ENCODE data around the gene BMS1.
A peak's percentile ranks its signal among the peaks of the same experiment; 100 is the strongest.
"Not testable (repeated sequence)": the region's sequence is repeated elsewhere in the genome, so short reads cannot be mapped to it uniquely, and the experiment has no call there.

The BMS1 gene

DNA sequence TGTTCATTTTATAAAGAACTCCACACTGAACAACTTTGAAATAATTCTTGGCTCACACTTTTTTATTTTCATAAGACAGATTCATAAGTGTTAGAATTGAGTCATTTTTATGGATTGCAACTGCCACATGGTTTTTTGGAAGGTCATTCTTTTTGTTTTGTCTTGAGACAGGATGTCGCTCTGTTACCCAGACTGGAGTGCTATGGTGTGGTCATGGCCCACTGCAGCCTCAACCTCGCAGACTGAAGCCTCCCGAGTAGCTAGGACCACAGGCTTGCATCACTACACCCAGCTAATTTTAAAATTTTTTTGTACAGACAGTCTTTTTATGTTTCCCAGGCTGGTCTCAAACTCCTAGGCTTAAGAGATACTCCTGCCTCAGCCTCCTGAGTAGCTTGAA lies 20.3 kb downstream of the BMS1 start:
- no peaks in the 10 kb centered on the region for H3K9me3 Mint-ChIP-seq
- H3K27me3 Mint-ChIP-seq, result no peaks in the 10 kb centered on the region
- peaks cover 24% of the 10 kb centered on the region for H3K4me1 Mint-ChIP-seq
- DNase-seq (ENCODE audit: low spot score in 2 of 2) (no peak), ATAC-seq (replicated peaks; ENCODE audit: extremely low read depth, poor library complexity, severe bottlenecking) (no peak)
- H3K4me3 Mint-ChIP-seq, result no peak overlapping the region
- H3K27ac Mint-ChIP-seq (ENCODE audit: low read depth), result no peak overlapping the region
- peaks cover 65% of the 10 kb centered on the region for H3K36me3 Mint-ChIP-seq (ENCODE audit: insufficient read depth)

DNA sequence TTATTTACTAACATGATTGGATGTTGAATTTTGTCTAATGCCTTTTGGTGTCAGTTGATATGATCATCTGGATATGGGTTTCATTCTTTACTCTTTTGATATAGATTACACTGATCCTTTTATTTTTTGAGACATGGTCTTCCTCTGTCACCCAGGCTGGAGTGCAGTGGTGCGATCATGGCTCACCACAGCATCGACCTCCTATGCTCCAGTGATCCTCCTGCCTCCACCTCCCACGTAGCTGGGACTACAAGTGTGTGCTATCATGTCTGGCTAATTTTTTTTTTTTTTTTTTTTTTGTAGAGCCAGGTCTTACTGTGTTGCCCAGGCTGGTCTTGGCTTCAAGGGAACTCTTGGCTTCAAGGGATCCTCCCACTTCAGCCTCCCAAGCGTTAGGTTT lies 27.1 kb downstream of the BMS1 start:
- Mint-ChIP-seq H3K36me3 (ENCODE audit: insufficient read depth) (peaks cover 43% of the 10 kb centered on the region), H3K27ac (ENCODE audit: low read depth) (peak overlapping the region; percentile 32), H3K4me1 (peaks cover 21% of the 10 kb centered on the region), H3K4me3 (no peak overlapping the region), H3K27me3 (no peaks in the 10 kb centered on the region), H3K9me3 (peaks cover 9% of the 10 kb centered on the region)
- ATAC-seq (replicated peaks; ENCODE audit: extremely low read depth, poor library complexity, severe bottlenecking) (no peak), DNase-seq (ENCODE audit: low spot score in 2 of 2) (no peak)

DNA sequence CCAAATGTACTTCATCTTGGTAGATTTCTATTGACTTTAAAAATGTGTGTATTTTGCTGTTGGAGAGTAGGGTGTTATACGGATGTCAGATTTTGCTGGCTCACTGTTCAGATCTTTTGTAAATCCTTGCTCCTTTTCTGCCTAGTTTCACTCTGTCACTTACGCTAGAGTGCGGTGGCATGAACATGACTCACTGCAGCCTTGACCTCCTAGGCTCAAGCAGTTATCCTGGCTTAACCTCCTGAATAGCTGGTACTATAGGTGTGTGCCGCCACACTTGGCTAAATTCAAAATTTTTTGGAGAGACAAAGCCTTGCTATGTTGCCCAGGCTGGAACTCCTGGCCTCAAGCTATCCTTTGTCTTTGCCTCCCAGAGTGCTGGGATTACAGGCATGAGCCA lies 29.4 kb downstream of the BMS1 start:
- Mint-ChIP-seq H3K4me1 (peaks cover 25% of the 10 kb centered on the region), H3K27me3 (no peaks in the 10 kb centered on the region), H3K9me3 (peaks cover 11% of the 10 kb centered on the region), H3K27ac (ENCODE audit: low read depth) (no peak overlapping the region), H3K36me3 (ENCODE audit: insufficient read depth) (peaks cover 50% of the 10 kb centered on the region), H3K4me3 (no peak overlapping the region)
- no peak for ATAC-seq (replicated peaks; ENCODE audit: extremely low read depth, poor library complexity, severe bottlenecking)
- no peak for DNase-seq (ENCODE audit: low spot score in 2 of 2)

DNA sequence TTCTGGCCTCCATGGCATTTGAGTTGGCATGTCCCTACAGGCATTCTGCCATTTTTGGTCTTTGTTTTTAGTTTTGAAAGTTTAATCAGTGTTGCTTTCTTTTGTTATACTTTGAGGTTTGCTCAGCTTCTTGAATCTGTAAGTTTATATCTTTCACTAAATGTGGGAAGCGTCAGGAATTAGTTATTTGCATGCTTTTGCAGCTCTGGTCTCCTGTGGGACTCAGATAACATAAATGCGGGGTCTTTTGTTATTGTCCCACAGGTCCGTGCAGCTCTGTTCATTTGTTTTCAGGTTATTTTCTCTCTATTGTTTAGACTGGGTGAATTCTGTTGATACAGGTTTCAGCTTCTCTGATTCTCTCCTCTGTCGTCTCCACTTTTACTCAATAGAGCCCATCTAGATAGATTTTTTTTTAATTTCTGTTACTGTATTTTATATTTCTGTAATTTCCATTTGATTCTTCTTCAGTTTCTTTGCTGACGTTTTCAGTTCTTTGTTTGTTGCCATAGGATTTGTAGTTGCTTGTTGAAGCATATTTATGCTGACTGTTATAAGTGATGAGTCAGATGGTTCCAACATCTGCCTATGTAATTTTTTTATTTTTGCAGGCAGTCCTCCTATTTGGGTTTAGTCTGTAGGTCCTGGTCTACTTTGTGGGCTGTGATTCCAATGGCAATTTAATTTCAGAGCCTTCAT lies 31.5 kb downstream of the BMS1 start:
- H3K27me3 Mint-ChIP-seq; ATAC-seq (replicated peaks; ENCODE audit: extremely low read depth, poor library complexity, severe bottlenecking); H3K4me3 Mint-ChIP-seq; DNase-seq (ENCODE audit: low spot score in 2 of 2); H3K27ac Mint-ChIP-seq (ENCODE audit: low read depth): not testable (repeated sequence)
- peaks cover 25% of the 10 kb centered on the region for H3K4me1 Mint-ChIP-seq
- H3K36me3 Mint-ChIP-seq (ENCODE audit: insufficient read depth), result peaks cover 56% of the 10 kb centered on the region
- peaks cover 11% of the 10 kb centered on the region for H3K9me3 Mint-ChIP-seq

DNA sequence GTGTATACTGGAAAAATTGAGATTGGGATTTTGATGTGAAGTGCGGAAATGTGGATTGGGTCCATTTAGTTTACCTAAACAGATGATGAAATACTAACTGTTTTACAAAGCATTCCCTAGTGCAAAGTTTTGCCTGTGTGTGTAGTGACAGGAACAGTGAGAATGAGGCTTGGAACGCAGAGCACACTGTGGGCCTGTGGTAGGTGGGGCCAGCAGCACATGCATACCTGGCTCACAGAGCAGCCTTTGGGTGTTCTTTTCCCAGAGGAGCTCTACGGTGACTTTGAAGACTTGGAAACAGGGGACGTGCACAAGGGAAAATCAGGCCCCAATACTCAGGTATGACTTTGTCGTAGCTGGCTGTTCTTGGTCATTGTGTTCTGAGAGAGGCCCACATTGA lies 33.7 kb downstream of the BMS1 start:
- DNase-seq (ENCODE audit: low spot score in 2 of 2); ATAC-seq (replicated peaks; ENCODE audit: extremely low read depth, poor library complexity, severe bottlenecking); H3K4me3 Mint-ChIP-seq; H3K27me3 Mint-ChIP-seq: not testable (repeated sequence)
- Mint-ChIP-seq H3K4me1 (peaks cover 25% of the 10 kb centered on the region), H3K36me3 (ENCODE audit: insufficient read depth) (peaks cover 60% of the 10 kb centered on the region), H3K9me3 (peaks cover 11% of the 10 kb centered on the region), H3K27ac (ENCODE audit: low read depth) (peak overlapping the region; percentile 25)

DNA sequence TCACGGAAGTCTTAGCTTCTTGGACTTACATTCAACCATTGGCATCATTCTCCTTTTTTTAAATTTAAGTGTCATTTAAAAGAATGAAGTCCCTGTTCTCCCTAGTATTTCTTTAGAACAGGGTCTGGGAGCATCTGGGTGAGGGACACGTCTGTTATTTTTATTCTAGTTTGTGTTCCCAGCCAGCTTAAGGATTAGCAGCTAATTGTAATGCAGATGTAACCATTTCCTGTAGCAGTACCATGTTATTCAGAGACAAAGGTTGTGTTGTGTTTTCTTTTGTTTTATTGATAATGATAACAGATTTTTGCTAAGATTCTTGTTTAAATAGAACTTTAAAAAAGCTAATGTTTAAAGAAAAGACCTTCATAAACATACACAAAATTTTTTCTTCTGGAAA lies 34.3 kb downstream of the BMS1 start:
- Mint-ChIP-seq H3K9me3 (peaks cover 11% of the 10 kb centered on the region), H3K36me3 (ENCODE audit: insufficient read depth) (peaks cover 61% of the 10 kb centered on the region), H3K27ac (ENCODE audit: low read depth) (no peak overlapping the region), H3K4me3 (no peak overlapping the region), H3K4me1 (peaks cover 24% of the 10 kb centered on the region), H3K27me3 (no peaks in the 10 kb centered on the region)
- ATAC-seq (replicated peaks; ENCODE audit: extremely low read depth, poor library complexity, severe bottlenecking) (no peak), DNase-seq (ENCODE audit: low spot score in 2 of 2) (no peak)

DNA sequence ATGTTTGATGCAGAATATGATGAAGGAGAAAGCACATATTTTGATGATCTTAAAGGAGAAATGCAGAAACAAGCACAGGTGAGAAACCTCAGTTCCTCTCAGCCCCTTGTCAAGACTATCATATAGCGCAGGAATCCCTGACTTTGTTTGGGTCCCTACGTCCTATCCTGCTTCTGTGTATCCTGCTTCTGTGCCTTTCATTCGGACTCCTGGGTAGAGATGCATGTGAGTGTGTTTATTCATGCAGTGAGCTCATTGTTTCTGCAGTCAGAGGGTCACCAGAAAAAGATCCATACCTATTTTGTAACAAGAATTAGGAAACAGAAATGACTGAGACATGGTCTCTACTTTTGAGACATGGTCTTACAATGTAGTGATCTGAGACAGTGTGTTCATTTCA lies 34.8 kb downstream of the BMS1 start:
- not testable (repeated sequence) for H3K4me3 Mint-ChIP-seq; H3K27me3 Mint-ChIP-seq; H3K27ac Mint-ChIP-seq (ENCODE audit: low read depth); DNase-seq (ENCODE audit: low spot score in 2 of 2); ATAC-seq (replicated peaks; ENCODE audit: extremely low read depth, poor library complexity, severe bottlenecking)
- H3K9me3 Mint-ChIP-seq, result peaks cover 11% of the 10 kb centered on the region
- peaks cover 62% of the 10 kb centered on the region for H3K36me3 Mint-ChIP-seq (ENCODE audit: insufficient read depth)
- peaks cover 19% of the 10 kb centered on the region for H3K4me1 Mint-ChIP-seq

DNA sequence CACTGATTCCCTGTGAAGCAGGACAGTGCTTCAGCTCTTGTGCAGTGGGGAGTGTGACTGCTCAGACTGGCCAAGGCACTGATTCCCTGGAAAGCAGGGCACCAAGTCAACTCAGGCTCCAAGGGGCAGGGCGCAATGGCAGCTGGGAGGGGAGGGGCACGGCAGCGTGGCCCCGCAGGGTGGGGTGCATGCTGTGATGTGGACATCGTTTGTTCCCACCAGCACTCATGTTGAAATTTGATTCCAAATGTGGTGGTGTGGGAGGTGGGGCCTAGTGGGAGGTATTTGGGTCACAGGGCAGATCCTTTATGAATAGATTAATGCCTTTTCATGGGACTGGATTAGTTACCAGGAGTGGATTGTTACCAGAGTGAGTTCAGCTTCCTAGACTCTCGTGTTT lies 44.2 kb downstream of the BMS1 start:
- not testable (repeated sequence) for H3K4me1 Mint-ChIP-seq; H3K4me3 Mint-ChIP-seq; DNase-seq (ENCODE audit: low spot score in 2 of 2); ATAC-seq (replicated peaks; ENCODE audit: extremely low read depth, poor library complexity, severe bottlenecking); H3K9me3 Mint-ChIP-seq; H3K27me3 Mint-ChIP-seq; H3K27ac Mint-ChIP-seq (ENCODE audit: low read depth)
- H3K36me3 Mint-ChIP-seq (ENCODE audit: insufficient read depth), result peaks cover 66% of the 10 kb centered on the region

DNA sequence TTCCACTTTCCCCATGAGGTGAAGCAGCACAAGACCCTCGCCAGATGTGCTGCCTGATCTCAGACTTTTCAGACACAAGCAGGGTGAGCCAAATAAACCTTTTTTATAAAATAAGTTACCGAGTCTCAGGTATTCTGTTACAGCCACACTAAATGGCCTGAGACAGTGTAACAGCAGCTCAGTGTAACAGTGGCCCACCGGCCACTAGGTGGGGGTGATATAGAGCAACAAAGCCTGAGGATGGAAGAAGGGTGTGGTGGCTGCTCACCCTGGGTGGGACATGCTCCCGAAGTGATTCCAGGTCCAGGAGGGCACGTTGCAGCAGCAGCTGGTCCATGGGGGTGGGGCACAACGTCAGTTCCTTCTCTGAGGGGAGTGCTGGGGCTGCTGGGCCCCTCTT lies 44.6 kb downstream of the BMS1 start:
- Mint-ChIP-seq H3K4me1 (peaks cover 9% of the 10 kb centered on the region), H3K36me3 (ENCODE audit: insufficient read depth) (peaks cover 66% of the 10 kb centered on the region), H3K4me3 (no peak overlapping the region), H3K27me3 (no peaks in the 10 kb centered on the region), H3K27ac (ENCODE audit: low read depth) (no peak overlapping the region), H3K9me3 (no peaks in the 10 kb centered on the region)
- DNase-seq (ENCODE audit: low spot score in 2 of 2), result no peak
- no peak for ATAC-seq (replicated peaks; ENCODE audit: extremely low read depth, poor library complexity, severe bottlenecking)

DNA sequence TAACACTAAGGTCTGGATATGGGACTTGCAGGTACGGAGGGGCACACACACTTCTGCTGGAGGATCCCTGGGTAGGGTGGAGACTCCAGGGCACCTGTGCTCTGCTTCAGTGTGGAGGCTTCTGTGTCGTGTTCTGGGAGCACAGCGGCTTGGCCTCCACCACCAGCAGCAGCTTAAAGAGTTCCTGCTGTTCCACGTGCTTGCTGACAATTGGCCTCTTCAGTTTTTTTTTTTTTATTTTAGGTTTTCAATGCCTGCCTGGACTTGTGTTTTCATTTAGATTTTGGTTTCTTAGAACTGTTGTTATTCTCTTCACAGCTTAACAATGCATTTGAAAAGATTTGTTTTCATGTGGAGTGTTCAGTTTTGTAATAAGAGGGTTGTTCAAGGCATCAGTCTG lies 45.8 kb downstream of the BMS1 start:
- not testable (repeated sequence) for H3K9me3 Mint-ChIP-seq; ATAC-seq (replicated peaks; ENCODE audit: extremely low read depth, poor library complexity, severe bottlenecking); H3K27ac Mint-ChIP-seq (ENCODE audit: low read depth); H3K27me3 Mint-ChIP-seq; H3K4me1 Mint-ChIP-seq; DNase-seq (ENCODE audit: low spot score in 2 of 2); H3K4me3 Mint-ChIP-seq
- H3K36me3 Mint-ChIP-seq (ENCODE audit: insufficient read depth), result peaks cover 57% of the 10 kb centered on the region

DNA sequence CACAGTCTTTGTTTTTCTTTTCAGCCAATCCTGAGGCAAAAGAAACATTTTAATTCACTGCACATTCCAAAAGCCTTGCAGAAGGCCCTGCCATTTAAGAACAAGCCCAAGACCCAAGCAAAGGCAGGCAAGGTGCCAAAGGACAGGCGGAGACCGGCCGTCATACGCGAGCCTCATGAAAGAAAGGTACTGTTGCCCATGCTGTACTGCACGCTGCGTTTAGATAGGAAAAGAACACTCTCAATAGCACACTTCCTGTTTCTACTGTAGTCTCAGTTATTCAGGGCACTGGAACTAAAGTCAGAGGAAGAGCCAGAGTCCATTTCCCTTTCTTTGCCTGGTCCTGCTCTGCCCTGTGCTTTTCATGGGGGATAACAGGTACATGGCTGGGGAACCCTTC lies 47.6 kb downstream of the BMS1 start:
- Mint-ChIP-seq H3K4me3 (no peak overlapping the region), H3K27me3 (no peaks in the 10 kb centered on the region), H3K9me3 (no peaks in the 10 kb centered on the region), H3K27ac (ENCODE audit: low read depth) (no peak overlapping the region), H3K4me1 (peaks cover 9% of the 10 kb centered on the region), H3K36me3 (ENCODE audit: insufficient read depth) (peaks cover 41% of the 10 kb centered on the region)
- ATAC-seq (replicated peaks; ENCODE audit: extremely low read depth, poor library complexity, severe bottlenecking) (no peak), DNase-seq (ENCODE audit: low spot score in 2 of 2) (no peak)

DNA sequence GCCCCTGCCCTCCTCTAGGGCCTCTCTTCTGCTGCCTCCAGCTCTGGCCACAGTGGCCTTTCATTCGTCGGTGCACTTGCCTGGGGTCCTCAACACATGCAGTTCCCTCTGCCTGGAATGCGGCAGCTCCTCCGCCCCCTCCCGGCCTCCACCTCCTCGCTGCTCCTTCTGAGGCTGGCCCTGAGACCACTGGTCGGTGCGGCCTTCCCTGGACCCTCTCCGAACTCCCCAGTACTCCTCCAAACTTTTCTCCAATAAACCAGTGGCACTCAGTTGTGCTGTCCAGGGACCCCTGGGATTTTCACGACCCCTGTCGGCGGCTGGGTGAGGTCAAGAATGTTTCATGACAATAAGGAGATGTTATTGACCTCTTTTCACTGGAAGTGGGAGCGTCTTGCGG lies 53.5 kb downstream of the BMS1 start:
- H3K36me3 Mint-ChIP-seq (ENCODE audit: insufficient read depth), result peaks cover 12% of the 10 kb centered on the region
- no peak for ATAC-seq (replicated peaks; ENCODE audit: extremely low read depth, poor library complexity, severe bottlenecking)
- H3K27me3 Mint-ChIP-seq, result peaks cover 34% of the 10 kb centered on the region

DNA sequence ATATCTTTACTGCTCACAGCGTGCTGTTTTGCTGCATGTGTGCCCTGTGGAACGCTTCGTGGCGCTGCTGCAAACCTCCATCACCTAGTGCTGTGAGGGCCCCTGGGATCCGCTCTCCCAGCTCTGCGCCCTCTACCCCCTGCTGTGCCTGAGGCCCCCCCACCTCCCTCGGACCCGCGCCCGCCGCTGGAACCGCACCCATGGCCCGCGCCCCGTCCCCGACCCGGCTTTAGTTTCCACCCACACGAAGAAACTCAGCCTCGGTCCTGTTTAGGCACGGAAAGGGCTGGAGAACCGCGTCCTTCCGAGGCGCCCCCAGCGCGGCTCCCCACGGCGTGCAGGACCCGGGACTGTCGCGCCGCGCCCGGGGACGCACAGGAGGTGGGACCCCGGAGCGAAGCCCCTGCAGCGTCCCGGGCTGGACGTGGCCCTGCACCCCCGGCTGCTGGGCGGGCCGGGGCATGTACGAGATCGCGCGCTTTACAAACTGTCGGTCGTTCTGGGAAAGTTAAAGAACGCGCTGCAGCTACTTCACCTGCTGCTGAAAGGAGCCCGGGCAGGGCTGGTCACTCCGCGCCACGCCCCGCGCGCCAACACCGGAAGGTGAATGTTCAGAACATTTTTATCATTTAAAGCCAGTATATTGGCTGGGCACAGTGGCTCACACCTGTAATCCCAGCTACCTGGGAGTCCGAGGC lies 54.3 kb downstream of the BMS1 start:
- no peak for DNase-seq (ENCODE audit: low spot score in 2 of 2)
- no peaks in the 10 kb centered on the region for H3K9me3 Mint-ChIP-seq
- no peak for ATAC-seq (replicated peaks; ENCODE audit: extremely low read depth, poor library complexity, severe bottlenecking)
- peaks cover 6% of the 10 kb centered on the region for H3K36me3 Mint-ChIP-seq (ENCODE audit: insufficient read depth)
- H3K27ac Mint-ChIP-seq (ENCODE audit: low read depth), result no peak overlapping the region
- H3K27me3 Mint-ChIP-seq, result peaks cover 36% of the 10 kb centered on the region
- H3K4me3 Mint-ChIP-seq, result no peak overlapping the region
- H3K4me1 Mint-ChIP-seq, result no peaks in the 10 kb centered on the region

More for the DNA sequence above, 53.5 kb downstream of the BMS1 start:
- H3K4me1 Mint-ChIP-seq, result no peaks in the 10 kb centered on the region
- no peak overlapping the region for H3K4me3 Mint-ChIP-seq
- H3K9me3 Mint-ChIP-seq, result no peaks in the 10 kb centered on the region
- H3K27ac Mint-ChIP-seq (ENCODE audit: low read depth), result no peak overlapping the region
- no peak for DNase-seq (ENCODE audit: low spot score in 2 of 2)
